GM23248 (cell line): ENCODE results near the gene APP. TPM values are rescaled to one million over a fixed set of nuclear protein-coding genes. Genes with fewer than 3 reads are reported as not detected.

Experiments
- DNase-seq: peaks from one replicate; pipeline ENCODE4 v3.0.0-alpha.2; 2015
- H2AFZ ChIP-seq: fragments of 200-600 bp; sonication (generic); 2 replicates; pipeline ENCODE4 v1.6.1; 2016; ENCODE audit warnings: antibody characterized with exemption
- H3F3A ChIP-seq: fragments of 200-600 bp; sonication (generic); 2 replicates; pipeline ENCODE4 v1.6.1; 2016; ENCODE audit warnings: mild to moderate bottlenecking, antibody characterized with exemption, mixed run types; ENCODE audit not compliant: insufficient read depth
- H3K27ac ChIP-seq: fragments of 200-600 bp; sonication (generic); 2 replicates; pipeline ENCODE4 v1.5.1; 2016; ENCODE audit warnings: mild to moderate bottlenecking
- H3K27me3 ChIP-seq: fragments of 200-600 bp; sonication (generic); replicated peaks from 2 replicates; pipeline ENCODE4 v1.6.1; 2016; ENCODE audit warnings: mild to moderate bottlenecking; ENCODE audit not compliant: insufficient read depth
- H3K36me3 ChIP-seq: fragments of 200-600 bp; sonication (generic); 2 replicates; pipeline ENCODE4 v1.6.1; 2016; ENCODE audit warnings: low read depth, mild to moderate bottlenecking
- H3K4me1 ChIP-seq: fragments of 200-600 bp; sonication (generic); 2 replicates; pipeline ENCODE4 v1.6.1; 2016; ENCODE audit warnings: mild to moderate bottlenecking; ENCODE audit not compliant: insufficient read depth
- H3K4me2 ChIP-seq: fragments of 200-600 bp; sonication (generic); one replicate; pipeline ENCODE4 v1.6.1; 2016; ENCODE audit warnings: mild to moderate bottlenecking; ENCODE audit not compliant: unreplicated experiment
- H3K4me3 ChIP-seq: fragments of 200-600 bp; sonication (generic); 2 replicates; pipeline ENCODE4 v1.5.1; 2016; ENCODE audit warnings: mild to moderate bottlenecking
- H3K79me2 ChIP-seq: fragments of 200-600 bp; sonication (generic); 2 replicates; pipeline ENCODE4 v1.6.1; 2016; ENCODE audit warnings: mild to moderate bottlenecking; ENCODE audit not compliant: insufficient read depth
- H3K9ac ChIP-seq: fragments of 200-600 bp; sonication (generic); 2 replicates; pipeline ENCODE4 v1.6.1; 2016; ENCODE audit warnings: mild to moderate bottlenecking
- H3K9me2 ChIP-seq: fragments of 200-600 bp; sonication (generic); 2 replicates; pipeline ENCODE4 v1.6.1; 2016; ENCODE audit warnings: mixed run types, mild to moderate bottlenecking, moderate library complexity; ENCODE audit not compliant: insufficient read depth
- H3K9me3 ChIP-seq: fragments of 200-600 bp; sonication (generic); one replicate; pipeline ENCODE4 v1.6.1; 2017; ENCODE audit warnings: low read depth
- H4K20me1 ChIP-seq: fragments of 200-600 bp; sonication (generic); 2 replicates; pipeline ENCODE4 v1.6.0; 2016; ENCODE audit not compliant: insufficient read depth
- EZH2 ChIP-seq: fragments of 200-600 bp; sonication (generic); IDR thresholded peaks from 2 replicates; pipeline ENCODE4 v1.6.1; 2018; ENCODE audit warnings: antibody characterized with exemption, mild to moderate bottlenecking; ENCODE audit not compliant: insufficient read depth, poor library complexity, severe bottlenecking
- EZH2phosphoT487 ChIP-seq: fragments of 200-600 bp; sonication (generic); IDR thresholded peaks from 2 replicates; pipeline ENCODE4 v1.6.1; 2018; ENCODE audit warnings: antibody characterized with exemption, moderate library complexity, mild to moderate bottlenecking, low read depth; ENCODE audit not compliant: insufficient read depth
- WGBS, 2 experiments: methylation state at CpG; one replicate each; pipeline ENCODE4 v1.1.6; 2015 to 2017; ENCODE audit warnings: low lambda C conversion rate in 2 of 2, low coverage in 1 of 2; ENCODE audit errors: missing lambda C conversion rate in 2 of 2; 5-methylcytosine and 5-hydroxymethylcytosine counted together
- in situ Hi-C: fragments of 300-500 bp; cut with MboI; formaldehyde crosslinking; loops from 2 replicates; pipeline ENCODE4 v1.15.0; 2020
- polyA plus RNA-seq: library from polyadenylated mRNA; unstranded; fragments of >200 nt; fragmentation: Nextera tagmentation; extraction: Ambion mirVana; gene quantifications from 2 replicates; pipeline ENCODE4 v1.2.1, GENCODE V29; 2016
- total RNA-seq: library from RNA; depleted of rRNA; stranded (reverse); fragments of >200 nt; shearing (Covaris generic); gene quantifications from 2 replicates; pipeline ENCODE4 v1.2.3, GENCODE V29; 2014

The APP gene
- total and polyA plus RNA-seq, 2 experiments from 2014 or later: 35.0 to 292 TPM

- Histone ChIP-seq H3K9ac (no peak overlapping the region), H3K9me2 (no peaks in the 10 kb centered on the region), H3K27ac (no peak overlapping the region), H3K4me3 (no peak overlapping the region), H3K27me3 (no peaks in the 10 kb centered on the region), H3F3A (peaks cover 15% of the 10 kb centered on the region), H3K79me2 (peaks cover 90% of the 10 kb centered on the region), H2AFZ (no peak overlapping the region), H4K20me1 (no peaks in the 10 kb centered on the region), H3K4me2 (no peak overlapping the region), H3K4me1 (peaks cover 20% of the 10 kb centered on the region), H3K9me3 (no peaks in the 10 kb centered on the region), H3K36me3 (no peaks in the 10 kb centered on the region; the same call in 1 of the 2 replicates)
- DNase-seq: no peak
- 88 to 92% methylated on average over 7 of the region's 7 CpGs for WGBS, 2 experiments
- TF ChIP-seq EZH2 (no peak), EZH2phosphoT487 (no peak)
- in situ Hi-C loops: no loop called here
Measured at GRCh38 chr21:26077521-26077920, 93.0 kb downstream of the APP start.

GRCh38 chr21:26072666-26073615, 97.6 kb downstream of the APP start:
- H3K79me2 ChIP-seq: peaks cover 91% of the 10 kb centered on the region
- no peaks in the 10 kb centered on the region for H3K36me3 ChIP-seq
- H3K9me3 ChIP-seq: no peaks in the 10 kb centered on the region
- in situ Hi-C loops: no loop called here
- peak overlapping the region; percentile 27 for H3K4me2 ChIP-seq
- H2AFZ ChIP-seq: no peak overlapping the region
- DNase-seq: peak; percentile 79
- 94 to 97% methylated on average over 9 of the region's 9 CpGs for WGBS, 2 experiments
- peak overlapping the region; percentile 37 for H3K27ac ChIP-seq
- H3K4me1 ChIP-seq: peaks cover 30% of the 10 kb centered on the region
- H3K4me3 ChIP-seq: no peak overlapping the region
- no peaks in the 10 kb centered on the region for H3K9me2 ChIP-seq
- no peak overlapping the region for H3K9ac ChIP-seq
- peaks cover 30% of the 10 kb centered on the region for H3F3A ChIP-seq
- H4K20me1 ChIP-seq: no peaks in the 10 kb centered on the region
- TF ChIP-seq EZH2: no peak
- TF ChIP-seq EZH2phosphoT487: no peak
- no peaks in the 10 kb centered on the region for H3K27me3 ChIP-seq

DNA sequence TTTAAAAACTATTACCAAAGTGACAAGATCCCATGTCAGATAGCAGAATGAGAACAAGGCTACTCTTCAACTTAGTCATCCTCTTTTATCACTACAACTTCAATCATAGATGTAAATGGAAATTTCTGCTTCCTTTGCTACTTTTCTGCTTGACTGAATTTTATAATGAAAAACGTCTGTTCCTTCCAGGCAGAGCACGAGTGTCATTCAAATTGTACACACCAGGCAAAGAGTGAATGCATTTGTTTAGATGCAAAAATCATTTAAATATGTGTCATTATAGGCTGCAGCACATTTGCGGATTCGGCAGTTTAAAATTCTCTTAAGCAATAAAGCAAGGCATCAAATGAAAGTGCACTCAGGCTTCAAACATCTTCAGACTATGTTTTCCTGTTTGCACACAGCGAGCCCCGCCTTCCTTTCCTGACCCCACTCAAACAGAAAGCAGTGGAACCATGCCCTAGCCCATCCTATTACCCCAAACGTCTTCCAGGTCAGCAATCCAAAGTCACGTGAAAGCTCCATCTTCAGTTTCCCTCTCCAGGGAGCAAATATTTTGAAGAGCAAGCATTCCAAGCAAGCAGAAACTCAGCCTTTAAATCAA, 99.6 kb downstream of the APP start:
- peak; percentile 66 for DNase-seq
- H2AFZ ChIP-seq: peak overlapping the region; percentile 51
- peak overlapping the region; percentile 78 for H3K4me2 ChIP-seq
- in situ Hi-C loops: no loop called here
- no peaks in the 10 kb centered on the region for H3K27me3 ChIP-seq
- TF ChIP-seq EZH2 (no peak), EZH2phosphoT487 (no peak)
- H3K9ac ChIP-seq: peak overlapping the region; percentile 44; the same call in 1 of the 2 replicates
- no peaks in the 10 kb centered on the region for H3K9me3 ChIP-seq
- peak overlapping the region; percentile 48 for H3K4me3 ChIP-seq
- WGBS, 2 experiments: 2 to 3% methylated on average over 8 of the region's 8 CpGs
- no peaks in the 10 kb centered on the region for H3K9me2 ChIP-seq
- H3K79me2 ChIP-seq: peaks cover 92% of the 10 kb centered on the region
- H3K4me1 ChIP-seq: peaks cover 30% of the 10 kb centered on the region
- no peaks in the 10 kb centered on the region for H3K36me3 ChIP-seq
- H3K27ac ChIP-seq: peak overlapping the region; percentile 49
- H3F3A ChIP-seq: peaks cover 30% of the 10 kb centered on the region
- no peaks in the 10 kb centered on the region for H4K20me1 ChIP-seq

DNA sequence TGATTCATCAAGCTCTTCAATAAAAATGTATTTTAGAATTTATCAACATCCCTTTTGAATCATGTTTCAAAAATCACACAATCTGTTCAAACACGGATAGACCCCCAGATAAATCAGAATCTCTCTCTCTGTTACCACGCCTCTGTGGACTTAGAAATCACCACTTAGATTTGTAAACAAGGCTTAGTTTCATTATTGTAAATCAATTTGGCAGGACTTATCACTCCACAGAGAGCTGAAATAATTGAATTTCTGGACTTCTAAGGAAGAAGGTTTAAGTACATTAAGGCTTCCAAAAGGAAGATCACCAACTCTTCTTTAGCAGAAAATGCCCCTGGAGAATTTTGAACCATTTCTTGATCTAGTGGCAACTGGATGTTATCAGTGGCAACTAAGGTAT, 100.4 kb downstream of the APP start:
- 93 to 95% methylated on average over 2 of the region's 2 CpGs for WGBS, 2 experiments
- no peaks in the 10 kb centered on the region for H3K36me3 ChIP-seq

More for the DNA sequence above, 100.4 kb downstream of the APP start:
- no peak overlapping the region for H3K9ac ChIP-seq
- peaks cover 90% of the 10 kb centered on the region for H3K79me2 ChIP-seq
- peaks cover 30% of the 10 kb centered on the region for H3K4me1 ChIP-seq
- H4K20me1 ChIP-seq: no peaks in the 10 kb centered on the region
- no peak overlapping the region for H3K4me3 ChIP-seq
- H2AFZ ChIP-seq: no peak overlapping the region
- in situ Hi-C loops: no loop called here
- no peak for TF ChIP-seq EZH2
- no peak for TF ChIP-seq EZH2phosphoT487
- peak overlapping the region; percentile 78 for H3K4me2 ChIP-seq
- peaks cover 30% of the 10 kb centered on the region for H3F3A ChIP-seq
- no peaks in the 10 kb centered on the region for H3K9me2 ChIP-seq
- no peaks in the 10 kb centered on the region for H3K9me3 ChIP-seq
- DNase-seq: no peak
- H3K27ac ChIP-seq: 0 out of 2 replicates have a peak overlapping the region, but pooled peaks have one; percentile 49
- no peaks in the 10 kb centered on the region for H3K27me3 ChIP-seq
